NB4 (cell line): ENCODE data around the gene CCDC50.

ENCODE experiments used
- DNase-seq: peaks from one replicate; pipeline ENCODE4 v3.0.0; 2010; ENCODE audit warnings: low read depth
- H3K4me3 ChIP-seq: one replicate; pipeline ENCODE4 v1.5.1; 2011; ENCODE audit warnings: mild to moderate bottlenecking, low read depth, low read length, moderate library complexity
- CTCF ChIP-seq: IDR thresholded peaks from one replicate; pipeline ENCODE4 v1.5.1; 2012; ENCODE audit warnings: low read depth, low read length
- MAX ChIP-seq: IDR thresholded peaks from 2 replicates; pipeline ENCODE4 v1.6.1; 2011; ENCODE audit warnings: low read depth, low read length
- MYC ChIP-seq: IDR thresholded peaks from 2 replicates; pipeline ENCODE4 v1.6.1; 2011; ENCODE audit warnings: low read depth, low read length
- POLR2A ChIP-seq: IDR thresholded peaks from 2 replicates; pipeline ENCODE4 v1.6.1; 2011; ENCODE audit warnings: mild to moderate bottlenecking; ENCODE audit not compliant: insufficient read length; ENCODE audit errors: extremely low read depth

Gene CCDC50

GRCh38 chr3:191321019-191321767, 8.0 kb upstream of the CCDC50 start:
- TF ChIP-seq CTCF, result no peak
- TF ChIP-seq POLR2A, result no peak
- TF ChIP-seq MAX, result no peak
- no peak for TF ChIP-seq MYC
- H3K4me3 ChIP-seq, result no peak overlapping the region
- DNase-seq, result no peak

GRCh38 chr3:191324936-191325335, 4.3 kb upstream of the CCDC50 start:
- no peak overlapping the region for H3K4me3 ChIP-seq
- no peak for DNase-seq
- TF ChIP-seq MYC (no peak), CTCF (no peak), MAX (no peak), POLR2A (no peak)

GRCh38 chr3:191327526-191327925, 1.7 kb upstream of the CCDC50 start:
- TF ChIP-seq CTCF (no peak), POLR2A (no peak), MAX (no peak), MYC (no peak)
- DNase-seq, result no peak
- H3K4me3 ChIP-seq, result no peak overlapping the region

- no peak for DNase-seq
- no peak for TF ChIP-seq MYC
- TF ChIP-seq POLR2A, result no peak
- TF ChIP-seq MAX, result no peak
- TF ChIP-seq CTCF, result no peak
- H3K4me3 ChIP-seq, result peak overlapping the region; percentile 65
Observed at GRCh38 chr3:191328383-191328961, 722 bp upstream of the CCDC50 start.

GRCh38 chr3:191329654-191330529, 698 bp downstream of the CCDC50 start, which contains the start of gene UTS2B:
Gene UTS2B, minus strand, starts transcription at chr3:191330526. Its CDS starts 48,337 bp downstream, at chr3:191282189.
- H3K4me3 ChIP-seq, result peak within 1 kb of the TSS; percentile 65
- TF ChIP-seq CTCF, result no peak
- no peak for TF ChIP-seq MAX
- no peak; the same call in 1 of the 2 replicates for TF ChIP-seq MYC
- no peak for TF ChIP-seq POLR2A
- DNase-seq, result peak; percentile 53
